A549 (cell line): ENCODE results near the gene GALNT12.

Experiments
- CEBPB ChIP-seq, 2 experiments: fragments of >200 bp in 1 of 2; sonication (Bioruptor Twin) in 1 of 2; formaldehyde crosslinking in 1 of 2; IDR thresholded peaks; 2 replicates each; pipeline ENCODE4 v1.6.1; 2012 to 2016
- CTCF ChIP-seq: fragments of >200 bp; sonication (Bioruptor Twin); formaldehyde crosslinking; IDR thresholded peaks from 3 replicates; pipeline ENCODE4 v1.5.1; 2016
- EHMT2 ChIP-seq: fragments of 200-600 bp; sonication (generic); IDR thresholded peaks from 2 replicates; pipeline ENCODE4 v1.6.1; 2016; ENCODE audit warnings: antibody characterized with exemption, low read depth, mild to moderate bottlenecking, moderate library complexity
- KDM5A ChIP-seq: fragments of 200-600 bp; sonication (generic); IDR thresholded peaks from 2 replicates; pipeline ENCODE4 v1.6.1; 2016; ENCODE audit warnings: antibody characterized with exemption, mild to moderate bottlenecking
- SMC3 ChIP-seq: fragments of >200 bp; sonication (Bioruptor Twin); formaldehyde crosslinking; IDR thresholded peaks from 3 replicates; pipeline ENCODE4 v1.6.1; 2018; ENCODE audit warnings: inconsistent platforms

DNA sequence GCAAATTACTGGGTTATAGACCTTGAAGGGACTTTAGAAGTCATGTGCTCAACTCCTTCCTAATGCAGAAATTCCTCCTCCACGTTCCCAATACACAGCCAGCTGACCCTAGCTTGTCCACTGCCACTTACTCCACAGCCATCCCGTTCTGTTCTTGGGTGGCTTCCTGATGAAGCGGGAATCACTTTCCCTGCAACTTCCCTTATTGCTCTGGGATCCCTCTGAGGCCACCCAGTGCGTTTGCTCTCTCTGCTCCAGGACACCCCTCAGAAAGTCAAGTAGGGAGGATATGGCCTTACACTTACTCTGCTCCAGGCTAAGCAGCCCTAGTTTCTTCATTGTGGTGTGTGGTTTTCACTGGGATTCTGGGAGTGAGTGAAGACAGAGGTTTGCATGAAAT is 55.5 kb downstream of the GALNT12 start:
- TF ChIP-seq CTCF (no peak), EHMT2 (no peak), CEBPB (IDR thresholded peaks at IDR 0.05) (no peak), KDM5A (no peak), SMC3 (no peak)
